Mesenteric fat pad (tissue), 1 donor: ENCODE data around the gene ENDOV. TPM values are rescaled to one million over a fixed set of nuclear protein-coding genes. Genes with fewer than 3 reads are reported as not detected.

Source experiments
- DNase-seq: peaks from one replicate; pipeline ENCODE4 v3.0.0-alpha.2; 2020; ENCODE audit warnings: low spot score
- total RNA-seq: library from RNA; stranded (reverse); fragmentation: NEBNext Ultra II Directional; extraction: Animal tissue kit (Norgen Biotek cat#: 25700); gene quantifications from one replicate; pipeline ENCODE4 v1.2.1, GENCODE V29; 2021
- donor health status: DM: yes; HTN: yes; CAD: no.

The ENDOV gene
- total RNA-seq, 1 donor from 2014 or later = 10.5 TPM

DNA sequence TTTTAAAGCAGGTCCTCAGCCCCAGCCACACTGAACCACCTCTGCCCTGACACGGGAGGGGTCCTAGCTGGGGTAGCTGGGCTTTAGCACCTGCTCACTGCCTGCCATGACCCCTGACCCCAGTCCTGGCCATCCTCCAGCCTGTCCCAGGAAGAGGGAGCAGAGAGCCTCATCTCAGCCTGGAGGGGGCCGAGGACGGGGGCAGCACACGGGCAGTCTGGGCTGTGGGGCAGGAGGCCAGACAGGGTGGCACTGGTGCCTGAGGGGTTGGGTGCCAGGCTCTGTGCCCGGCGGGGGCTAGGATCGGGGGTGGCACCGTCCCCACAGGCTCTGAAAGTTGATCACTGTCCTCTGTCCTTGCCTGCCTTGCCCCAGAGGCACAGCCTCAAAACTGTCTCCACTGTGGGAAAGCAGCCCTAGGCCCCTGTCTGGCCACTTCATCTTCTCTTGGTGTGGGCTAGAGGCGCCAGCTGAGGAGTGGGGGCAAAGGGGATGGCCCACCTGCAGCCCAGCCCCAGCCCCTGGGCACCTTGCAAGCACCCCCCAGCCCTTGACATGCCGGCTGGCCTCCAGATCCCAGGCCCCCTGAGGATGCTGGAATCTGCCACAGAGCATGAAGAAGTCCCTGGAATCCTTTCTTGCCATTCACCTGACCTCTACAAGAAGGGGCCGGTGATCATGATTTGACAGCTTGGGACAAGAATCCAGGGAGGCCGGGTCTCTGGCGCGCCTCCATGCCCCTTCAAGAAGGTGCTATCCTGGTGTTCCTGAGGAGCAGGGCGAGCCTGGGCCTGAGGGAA lies 15.7 kb downstream of the ENDOV start:
- DNase-seq = no peak

DNA sequence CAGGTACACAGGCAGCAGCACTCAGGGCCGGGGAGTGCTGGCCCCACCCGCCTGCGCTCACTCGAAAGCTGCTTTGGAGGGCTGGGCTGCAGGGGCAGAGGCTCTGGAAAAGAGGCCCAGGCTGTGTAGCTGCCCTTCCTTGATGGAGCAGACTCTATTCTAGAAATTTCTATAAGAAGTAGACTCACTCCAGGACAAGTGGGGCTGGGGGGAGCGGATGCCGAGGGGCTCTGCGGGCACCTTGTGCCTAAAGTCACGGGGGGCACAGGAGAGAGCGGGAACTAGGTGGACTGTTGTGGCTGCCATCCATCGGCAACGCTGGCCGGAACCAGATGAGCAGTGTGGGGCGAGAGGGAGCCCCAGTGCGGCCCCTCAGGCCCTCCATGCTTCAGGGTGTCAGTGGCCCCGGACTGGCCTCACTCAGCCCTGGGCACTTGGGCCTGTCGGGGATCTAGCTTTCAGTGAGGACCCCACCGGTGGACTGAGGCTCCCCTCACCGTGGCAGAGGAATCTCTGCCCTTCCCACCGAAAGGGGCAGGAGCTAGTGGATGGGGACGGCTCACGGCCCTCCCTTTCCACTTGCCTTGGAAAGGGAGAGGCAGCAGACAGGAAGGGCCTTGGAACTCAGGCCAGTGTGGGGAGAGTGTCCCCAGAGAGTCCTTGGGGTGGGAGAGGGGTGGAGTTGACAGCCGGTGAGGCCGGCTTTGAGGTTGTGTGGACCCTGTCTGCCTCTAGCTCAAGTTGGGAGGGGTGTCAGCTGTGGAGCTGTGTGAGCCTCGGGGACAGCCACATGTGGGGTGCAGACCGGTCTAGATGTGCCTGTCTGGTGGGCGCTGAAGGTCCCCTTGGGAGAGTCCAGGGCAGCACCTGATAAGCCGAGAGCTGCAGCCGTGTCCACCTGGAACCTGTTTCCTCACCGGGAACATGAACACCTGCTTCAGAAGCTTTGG lies 16.6 kb downstream of the ENDOV start:
- DNase-seq = no peak

DNA sequence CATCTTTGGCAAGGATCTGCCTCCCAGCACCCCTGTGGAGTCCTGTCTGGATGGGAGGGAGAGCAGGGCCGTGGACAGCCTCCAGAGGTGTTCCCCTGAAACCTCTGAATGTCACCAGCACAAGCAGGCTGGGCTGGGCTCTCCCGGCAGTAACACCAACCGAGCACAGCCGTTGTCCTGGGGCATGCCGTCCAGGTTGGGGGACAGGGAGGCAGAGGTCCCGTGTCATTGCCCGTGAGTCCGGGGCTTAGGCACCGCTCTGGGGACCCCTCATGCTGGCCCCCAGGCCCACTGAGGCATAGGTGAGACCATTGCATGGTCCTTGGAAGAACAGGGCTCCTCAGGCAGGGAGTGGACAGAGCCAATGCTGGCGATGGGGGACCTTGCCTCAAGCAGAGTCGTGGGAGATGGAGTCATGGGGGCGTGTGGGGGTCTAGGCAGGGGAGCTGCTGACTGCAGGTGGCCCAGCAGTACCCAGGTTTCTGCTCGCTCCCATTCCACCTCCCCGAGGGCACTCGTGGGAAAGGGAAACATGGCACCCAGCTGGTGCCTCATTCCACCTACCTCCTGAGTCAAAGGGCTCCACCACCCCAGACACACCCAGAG lies 17.5 kb downstream of the ENDOV start:
- no peak for DNase-seq

DNA sequence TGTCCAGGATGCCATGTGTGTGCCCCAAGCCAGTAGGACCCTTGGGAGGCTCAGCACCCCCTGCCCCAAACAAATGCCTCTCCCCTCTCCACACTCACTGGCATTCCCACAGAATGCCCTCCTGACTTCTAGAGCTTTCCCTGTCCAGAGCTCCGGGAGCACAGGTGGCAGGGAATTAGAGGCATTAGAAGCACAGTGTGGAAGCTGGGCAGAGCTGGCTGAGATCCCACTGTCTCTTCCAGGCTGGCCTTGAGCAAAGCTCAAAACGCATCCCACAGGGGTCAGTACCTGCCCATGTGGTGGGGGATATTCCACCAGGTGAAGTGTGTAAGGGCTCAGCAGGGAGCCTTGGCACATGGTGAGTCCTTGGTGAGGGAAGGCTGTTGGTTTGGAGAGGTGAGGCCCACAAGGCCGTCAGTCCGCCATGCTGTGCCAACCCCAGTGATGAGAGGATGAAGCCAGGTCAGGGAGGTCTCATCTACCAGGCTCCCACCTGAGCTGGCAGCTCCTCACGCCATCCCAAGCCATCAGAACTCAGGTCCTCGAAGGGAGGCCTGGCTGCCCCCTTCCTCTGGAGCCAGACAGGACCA lies 18.1 kb downstream of the ENDOV start:
- DNase-seq = no peak

DNA sequence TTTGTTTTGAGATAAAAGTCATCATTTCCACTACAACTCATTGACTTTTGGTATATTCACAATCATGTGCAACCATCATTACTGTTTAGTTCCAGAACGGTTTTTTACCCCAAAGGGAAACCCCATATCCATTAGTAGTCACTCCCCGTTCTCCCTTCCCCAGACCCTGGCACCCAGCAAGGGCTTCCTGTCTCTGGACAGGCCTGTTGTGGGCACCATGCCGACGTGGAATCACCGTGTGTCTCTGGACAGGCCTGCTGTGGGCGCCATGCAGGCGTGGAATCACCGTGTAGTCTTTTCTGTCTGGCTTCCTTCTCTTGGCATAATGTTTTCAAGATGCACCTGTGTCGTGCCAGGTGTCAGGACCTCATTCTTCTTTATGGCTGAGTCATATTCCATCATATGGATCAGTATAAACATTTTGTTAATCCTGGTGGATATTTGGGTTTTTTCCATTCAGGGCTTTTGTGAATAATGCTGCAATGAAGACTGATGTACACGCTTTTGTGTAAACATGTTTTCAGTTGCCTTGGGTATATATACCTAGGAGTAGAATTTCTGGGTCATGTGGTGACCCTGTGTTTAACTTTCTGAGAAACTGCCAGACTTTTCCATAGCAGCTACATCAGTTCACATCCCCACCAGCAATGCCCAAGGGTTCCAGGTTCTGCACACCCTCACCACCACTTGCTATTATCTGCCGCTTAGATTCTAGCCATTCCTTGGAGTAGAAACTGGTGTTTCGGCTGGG lies 19.1 kb downstream of the ENDOV start:
- DNase-seq = no peak

DNA sequence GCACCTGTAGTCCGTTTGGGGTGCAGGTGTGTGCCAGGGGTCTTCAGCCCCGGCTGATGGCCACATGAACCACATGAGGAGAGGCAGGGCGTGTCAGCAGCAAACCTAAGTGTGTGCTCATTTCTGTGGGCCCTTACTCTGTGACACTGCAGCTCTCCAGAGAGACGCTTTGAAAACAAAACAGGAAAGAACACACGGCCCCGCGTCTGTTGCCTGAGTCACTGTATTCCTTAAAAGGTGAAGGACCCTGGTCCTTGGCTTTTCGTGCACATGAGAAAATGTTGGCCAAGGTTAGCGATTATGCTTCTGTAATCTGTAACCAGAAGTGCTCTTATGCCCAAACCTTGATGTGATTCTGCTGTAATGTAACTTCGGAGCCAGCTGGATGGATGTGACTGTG lies 22.6 kb downstream of the ENDOV start:
- DNase-seq = no peak

DNA sequence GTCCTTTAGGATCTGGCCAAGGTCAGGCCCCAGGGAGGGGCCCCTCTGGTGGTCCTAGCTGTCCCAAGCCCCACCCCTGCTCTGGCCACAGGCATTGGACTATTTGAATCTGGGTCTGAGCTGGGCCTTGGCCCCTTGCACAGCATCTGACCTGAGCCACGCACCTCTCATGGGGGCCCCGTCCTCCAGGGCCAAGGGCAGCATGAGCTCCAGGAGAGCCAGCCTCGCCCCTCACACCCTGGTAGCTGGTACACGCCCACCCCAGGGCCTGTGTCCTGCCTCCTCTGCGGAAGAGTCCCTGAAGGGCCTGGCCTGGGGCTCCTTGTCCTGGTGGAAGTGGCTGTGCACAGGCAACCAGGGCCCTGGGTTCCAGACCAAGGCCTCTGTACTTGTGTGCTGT lies 23.8 kb downstream of the ENDOV start:
- no peak for DNase-seq

DNA sequence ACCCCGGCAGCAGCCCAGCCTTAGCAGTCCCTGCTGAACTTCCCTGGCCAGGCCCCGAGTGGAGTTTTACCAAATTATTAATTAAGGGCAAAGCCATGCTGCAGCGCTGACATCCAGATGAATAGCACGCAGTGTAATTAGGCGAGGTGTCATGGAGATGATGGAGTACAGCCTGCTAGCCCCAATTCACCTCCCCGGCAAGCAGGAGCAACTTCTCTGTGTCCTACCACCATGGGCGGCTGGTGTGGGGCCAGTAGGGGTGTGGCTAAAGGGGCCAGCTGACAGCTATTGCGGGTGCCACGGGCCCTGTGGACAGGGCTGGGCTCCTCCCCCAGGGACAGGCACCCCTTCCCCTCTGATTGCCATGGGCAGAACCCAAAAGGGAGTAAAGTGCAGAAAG lies 24.5 kb downstream of the ENDOV start:
- no peak for DNase-seq

DNA sequence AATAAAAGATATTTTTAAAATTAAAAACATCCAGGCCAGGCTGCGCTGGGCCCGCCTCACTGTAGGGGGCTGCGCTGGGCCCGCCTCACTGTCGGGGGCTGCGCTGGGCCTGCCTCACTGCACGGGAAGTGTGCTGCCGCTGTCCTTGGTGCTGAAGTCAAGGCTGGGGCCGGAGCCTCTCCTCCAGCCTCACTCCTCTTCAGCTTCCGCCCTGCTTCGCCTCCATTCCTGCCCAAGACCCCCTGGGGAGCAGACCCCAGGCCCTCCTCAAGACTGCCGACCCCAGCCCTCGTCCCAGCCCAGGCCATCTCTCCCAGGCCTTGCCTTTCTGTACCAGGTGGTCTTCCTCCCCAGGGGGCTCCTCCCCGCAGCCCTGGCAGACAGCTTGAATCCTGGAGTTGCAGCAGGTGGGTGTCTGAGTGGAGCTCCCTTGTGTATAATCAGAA lies 26.2 kb downstream of the ENDOV start:
- no peak for DNase-seq

DNA sequence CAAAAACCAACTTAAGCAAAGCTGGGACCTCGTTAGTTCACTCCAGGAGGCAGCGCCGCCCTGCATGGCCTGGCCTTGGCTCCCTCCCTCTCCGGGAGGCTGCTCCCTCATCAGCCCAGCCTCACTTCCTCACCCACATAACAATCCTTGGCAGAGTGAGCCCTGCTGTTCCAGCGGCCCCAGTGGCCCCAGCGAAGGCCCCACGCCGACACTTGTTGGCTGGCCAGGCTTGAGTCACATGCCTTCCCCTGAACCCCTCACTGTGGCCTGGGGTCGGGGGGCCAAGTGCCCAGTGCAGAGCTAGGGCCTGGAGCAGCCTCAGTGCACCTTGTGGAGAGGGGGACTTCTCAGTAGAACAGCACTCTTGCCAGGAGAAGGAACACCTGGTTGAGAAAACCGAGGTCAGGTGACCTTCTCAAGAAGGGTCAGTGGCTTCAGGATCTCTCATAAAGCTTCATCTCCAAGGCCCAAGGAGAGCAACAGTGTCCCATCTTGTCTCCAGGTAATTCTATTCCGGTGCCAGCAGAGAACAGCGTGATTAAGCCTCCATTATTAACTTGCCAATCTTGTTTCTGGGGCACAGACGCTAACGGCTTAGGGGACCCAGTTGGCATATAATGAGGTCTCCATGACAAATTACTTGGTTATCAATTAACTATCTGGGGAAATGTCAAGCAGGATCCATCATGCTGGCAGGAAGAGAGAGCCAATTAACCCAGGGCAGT lies 26.8 kb downstream of the ENDOV start:
- no peak for DNase-seq

DNA sequence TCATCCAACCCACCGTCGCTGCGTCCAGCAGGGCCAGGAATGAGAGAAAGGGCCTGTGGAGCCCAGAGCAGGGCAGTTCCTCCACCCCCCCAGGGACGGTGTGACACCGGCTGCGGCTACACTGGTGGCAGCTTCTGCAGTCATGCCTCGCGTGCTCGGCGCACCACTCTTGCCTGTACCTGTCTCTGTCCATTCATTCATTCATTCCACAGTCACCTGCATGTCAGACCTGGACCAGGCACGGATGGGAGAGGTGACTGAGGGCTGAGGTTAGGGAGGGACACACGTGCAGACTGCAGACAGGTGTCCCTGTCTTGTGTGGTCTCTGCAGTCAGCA lies 27.3 kb downstream of the ENDOV start:
- no peak for DNase-seq

DNA sequence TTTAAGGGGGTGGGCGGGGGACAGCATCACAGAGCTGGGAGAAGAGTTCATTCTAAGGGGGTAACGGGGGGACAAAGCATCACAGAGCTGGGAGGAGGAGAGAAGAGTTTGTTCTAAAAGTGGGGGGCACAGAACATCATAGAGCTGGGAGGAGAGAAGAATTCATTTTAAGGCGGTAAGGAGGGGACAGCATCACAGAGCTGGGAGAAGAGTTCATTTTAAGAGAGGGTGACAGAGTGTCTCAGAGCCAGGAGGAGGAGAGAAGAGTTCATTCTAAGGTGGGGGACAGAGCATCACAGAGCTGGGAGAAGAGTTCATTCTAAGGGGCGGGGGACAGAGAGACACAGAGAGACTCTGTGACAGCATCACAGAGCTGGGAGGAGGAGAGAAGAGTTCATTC lies 27.8 kb downstream of the ENDOV start:
- no peak for DNase-seq

DNA sequence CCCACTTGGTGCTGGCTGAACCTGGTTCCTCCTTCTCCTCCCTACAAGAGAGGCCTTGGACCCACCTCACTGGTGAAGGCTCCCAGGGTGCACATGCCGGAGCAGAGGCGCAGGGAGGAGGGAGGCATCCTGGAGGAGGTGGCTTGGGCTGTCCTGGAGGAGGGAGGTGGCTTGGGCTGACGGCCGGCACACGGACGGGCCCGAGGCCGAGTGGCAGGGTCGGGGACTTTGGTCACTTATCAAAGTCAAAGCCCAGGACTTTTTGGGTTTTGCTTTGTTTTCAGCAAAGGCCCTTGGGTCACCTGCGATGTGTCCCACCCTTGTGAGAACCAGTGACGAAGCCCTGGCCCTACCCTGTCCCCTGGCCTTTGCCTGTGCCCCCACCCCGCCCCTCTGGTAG lies 28.5 kb downstream of the ENDOV start:
- no peak for DNase-seq

DNA sequence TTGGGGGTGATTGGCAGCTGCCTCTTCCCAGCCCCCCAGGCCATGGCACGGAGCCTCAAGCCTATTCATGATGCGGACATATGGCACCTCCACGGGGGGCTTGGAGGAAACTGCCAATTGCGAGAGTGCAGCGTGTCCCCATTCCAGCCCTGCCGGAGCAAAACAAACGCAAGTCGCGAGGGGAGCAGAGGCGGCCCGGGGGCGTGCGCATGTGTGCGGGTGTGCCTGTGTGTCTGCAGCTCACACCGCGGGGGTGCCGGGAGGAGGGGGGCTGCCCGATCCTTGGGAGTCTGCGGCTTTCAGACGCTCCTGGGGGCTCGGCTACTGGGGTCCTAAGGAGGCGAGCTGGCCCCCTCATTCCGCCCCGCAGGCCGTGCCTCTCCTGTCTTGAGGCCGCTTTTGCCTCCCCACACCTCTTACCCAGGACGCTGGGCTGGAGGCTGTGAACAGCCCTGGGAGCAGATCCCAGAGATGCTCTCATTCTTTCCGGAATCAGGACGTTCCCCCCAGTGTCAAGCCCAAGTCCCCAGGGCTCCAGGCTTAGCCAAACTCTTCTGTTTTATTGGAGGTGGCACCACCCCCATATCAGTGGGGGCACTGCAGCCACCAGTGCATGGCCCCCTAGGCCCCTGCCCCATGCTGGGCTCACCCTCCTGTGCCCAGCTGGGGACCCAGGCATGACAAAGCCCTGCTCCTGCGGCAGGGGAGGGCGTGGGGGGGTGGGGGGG lies 29.1 kb downstream of the ENDOV start:
- no peak for DNase-seq

DNA sequence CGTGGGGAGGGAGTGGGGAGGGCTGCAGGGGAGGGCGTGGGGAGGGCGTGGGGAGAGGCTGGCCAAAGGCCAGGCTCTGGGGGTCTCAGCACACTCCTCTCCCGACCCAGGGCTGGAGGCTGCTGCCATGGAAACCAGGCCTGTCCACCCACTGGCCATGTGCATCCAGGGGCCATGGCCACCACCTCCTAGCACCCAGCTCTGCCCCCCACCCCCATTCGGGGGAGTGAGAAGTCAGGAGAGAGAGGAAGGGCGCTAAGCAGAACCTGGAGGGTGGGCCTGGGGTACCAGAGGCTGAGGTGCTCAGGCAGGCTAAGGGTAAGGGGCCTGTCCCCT lies 29.6 kb downstream of the ENDOV start:
- no peak for DNase-seq

DNA sequence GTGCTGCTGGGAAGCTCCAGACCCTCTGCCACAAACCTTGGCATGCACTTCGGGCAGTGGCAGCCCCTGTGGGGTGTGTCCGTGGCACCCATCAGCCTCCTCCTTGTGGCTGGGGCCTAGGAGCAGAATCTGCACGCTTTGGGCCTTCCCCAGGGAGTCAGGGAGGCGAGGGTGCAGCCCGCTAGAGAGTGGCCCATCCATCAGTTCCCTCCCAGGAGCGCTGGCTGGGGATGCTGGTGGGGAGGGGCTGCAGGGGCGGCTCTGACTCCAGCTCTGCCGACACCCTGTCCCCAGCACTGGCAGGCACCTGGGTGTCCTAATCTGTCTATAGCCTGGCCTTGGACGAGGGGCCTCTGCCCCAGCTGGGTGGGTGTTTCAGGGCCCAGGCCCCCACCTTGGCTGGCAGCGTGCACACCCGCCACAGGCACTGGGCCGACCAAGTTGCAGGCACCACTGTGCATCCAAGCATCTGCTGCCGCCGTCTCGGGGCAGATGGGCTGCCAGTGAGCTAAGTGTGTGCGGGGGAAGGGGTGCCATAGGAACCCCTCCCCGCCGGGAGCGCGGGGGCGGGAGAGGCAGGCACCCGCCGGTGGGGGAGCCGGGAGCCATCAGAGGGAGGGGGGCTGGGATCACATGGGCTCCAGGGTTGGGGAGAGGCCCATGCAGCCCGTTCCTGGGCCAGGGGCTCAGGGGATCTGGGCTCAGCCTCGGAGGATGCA lies 30.2 kb downstream of the ENDOV start:
- no peak for DNase-seq

DNA sequence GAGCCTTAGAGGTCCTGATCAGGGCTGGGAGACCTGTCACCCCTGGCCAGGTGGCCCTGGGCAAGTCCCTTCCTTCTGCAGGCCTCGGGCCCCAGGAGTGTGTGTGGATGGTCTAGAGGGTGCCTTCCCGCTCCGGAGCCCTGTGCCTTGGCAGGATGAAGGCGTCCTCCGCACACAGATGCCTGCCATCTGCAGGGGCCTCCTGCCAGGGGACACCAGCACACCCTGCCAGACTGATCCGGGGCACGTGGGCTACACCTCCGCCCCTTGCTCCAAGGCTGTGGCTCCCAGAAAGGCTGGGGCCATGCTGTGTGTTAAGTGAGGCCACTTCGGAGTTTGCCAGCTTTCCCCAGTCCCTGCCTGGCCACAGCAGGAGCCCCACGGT lies 30.8 kb downstream of the ENDOV start:
- no peak for DNase-seq

DNA sequence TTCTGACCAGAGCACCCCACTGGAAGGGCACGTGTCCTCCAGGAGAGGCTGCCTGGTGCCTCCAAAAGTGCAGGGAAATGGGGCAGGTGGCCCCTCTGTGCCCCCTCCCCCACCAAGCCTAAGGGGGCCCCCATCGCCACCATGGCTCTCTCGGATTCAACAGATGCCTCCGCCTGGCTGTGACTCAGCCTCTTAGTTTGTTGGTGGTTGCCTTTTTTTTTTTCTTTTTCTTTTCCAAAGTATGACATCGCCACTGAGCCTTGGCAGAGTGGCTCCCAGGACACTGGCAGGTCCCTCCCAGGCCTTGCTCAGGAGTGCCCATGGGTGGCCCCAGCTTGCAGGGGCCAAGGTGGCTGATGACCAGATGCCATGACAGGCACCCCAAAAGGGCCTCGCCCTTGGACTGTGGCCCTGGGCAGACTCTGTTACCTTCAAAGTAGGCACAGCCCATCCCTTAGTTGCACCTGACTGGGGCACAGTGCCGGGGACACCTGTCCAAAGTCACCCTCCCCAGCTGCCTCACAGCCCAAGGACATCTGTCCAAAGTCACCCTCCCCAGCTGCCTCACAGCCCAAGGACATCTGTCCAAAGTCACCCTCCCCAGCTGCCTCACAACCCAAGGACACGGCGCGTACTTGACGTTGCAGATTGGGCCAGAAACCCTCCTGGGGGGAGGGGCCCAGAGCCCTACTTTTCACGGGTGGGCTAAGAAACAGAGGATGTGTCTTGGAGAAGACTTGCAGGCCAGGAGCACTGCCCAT lies 31.9 kb downstream of the ENDOV start:
- no peak for DNase-seq
